Measurements from ENCODE around the gene NMT2. TPM values are rescaled to one million over a fixed set of nuclear protein-coding genes. Genes with fewer than 3 reads are reported as not detected.
A peak's percentile ranks its signal among the peaks of the same experiment; 100 is the strongest.

NMT2 gene
- total RNA-seq, 2 donors from 2014 or later = 3.4 to 8.6 TPM

GRCh38 chr10:15118615-15119014 is 49.9 kb downstream of the NMT2 start:
- Mint-ChIP-seq H3K4me3 (no peak overlapping the region), H3K27ac (no peak overlapping the region), H3K36me3 (peaks cover 5% of the 10 kb centered on the region), H3K4me1 (ENCODE audit: low read depth in 2 of 2) (peaks cover 2 to 3% of the 10 kb centered on the region in 2 donors), H3K9me3 (no peaks in the 10 kb centered on the region), H3K27me3 (no peaks in the 10 kb centered on the region)
- peak in 1 of 2 donors; percentile 36 for ATAC-seq
- DNase-seq (ENCODE audit: low spot score) = no peak

GRCh38 chr10:15116225-15116624 is 52.3 kb downstream of the NMT2 start:
- no peak for DNase-seq (ENCODE audit: low spot score)
- H3K27ac Mint-ChIP-seq = no peak overlapping the region
- ATAC-seq = no peak

GRCh38 chr10:15113766-15114165 is 54.7 kb downstream of the NMT2 start:
- no peak overlapping the region for H3K27ac Mint-ChIP-seq
- peaks cover 8% of the 10 kb centered on the region for H3K36me3 Mint-ChIP-seq
- peaks cover 0 to 2% of the 10 kb centered on the region in 2 donors for H3K4me1 Mint-ChIP-seq (ENCODE audit: low read depth in 2 of 2)
- H3K9me3 Mint-ChIP-seq = no peaks in the 10 kb centered on the region
- DNase-seq (ENCODE audit: low spot score) = no peak
- H3K27me3 Mint-ChIP-seq = no peaks in the 10 kb centered on the region
- no peak for ATAC-seq
- H3K4me3 Mint-ChIP-seq = no peak overlapping the region

More at GRCh38 chr10:15116225-15116624, 52.3 kb downstream of the NMT2 start:
- Mint-ChIP-seq H3K9me3 (no peaks in the 10 kb centered on the region), H3K4me3 (no peak overlapping the region), H3K4me1 (ENCODE audit: low read depth in 2 of 2) (peaks cover 0 to 3% of the 10 kb centered on the region in 2 donors), H3K27me3 (no peaks in the 10 kb centered on the region), H3K36me3 (peaks cover 8% of the 10 kb centered on the region)

GRCh38 chr10:15112657-15113056 is 55.8 kb downstream of the NMT2 start:
- ATAC-seq (no peak), DNase-seq (ENCODE audit: low spot score) (no peak)
- Mint-ChIP-seq H3K4me3 (no peak overlapping the region), H3K27me3 (no peaks in the 10 kb centered on the region), H3K36me3 (peaks cover 8% of the 10 kb centered on the region), H3K27ac (no peak overlapping the region), H3K4me1 (ENCODE audit: low read depth in 2 of 2) (no peaks in the 10 kb centered on the region), H3K9me3 (no peaks in the 10 kb centered on the region)

- Mint-ChIP-seq H3K27me3 (no peaks in the 10 kb centered on the region), H3K36me3 (peaks cover 7% of the 10 kb centered on the region), H3K9me3 (no peaks in the 10 kb centered on the region), H3K4me1 (ENCODE audit: low read depth in 2 of 2) (peaks cover 0 to 4% of the 10 kb centered on the region in 2 donors), H3K27ac (no peak overlapping the region), H3K4me3 (no peak overlapping the region)
- peak; percentile 74 for DNase-seq (ENCODE audit: low spot score)
- ATAC-seq = peak; percentile 83 to 87
Measured at GRCh38 chr10:15106352-15107013, 62.0 kb downstream of the NMT2 start.

DNA sequence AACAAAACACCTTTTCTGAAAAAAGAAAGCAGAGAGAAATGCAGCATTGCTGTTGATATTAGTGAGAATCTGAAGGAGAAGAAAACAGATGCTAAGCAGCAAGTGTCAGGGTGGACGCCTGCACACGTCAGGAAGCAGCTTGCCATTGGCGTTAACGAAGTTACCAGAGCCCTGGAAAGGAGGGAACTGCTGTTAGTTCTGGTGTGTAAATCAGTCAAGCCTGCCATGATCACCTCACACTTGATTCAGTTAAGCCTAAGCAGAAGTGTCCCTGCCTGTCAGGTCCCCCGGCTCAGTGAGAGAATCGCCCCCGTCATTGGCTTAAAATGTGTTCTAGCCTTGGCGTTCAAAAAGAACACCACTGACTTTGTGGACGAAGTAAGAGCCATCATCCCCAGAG is 65.0 kb downstream of the NMT2 start:
- H3K36me3 Mint-ChIP-seq = peaks cover 7% of the 10 kb centered on the region

GRCh38 chr10:15099886-15100285 is 68.6 kb downstream of the NMT2 start:
- DNase-seq (ENCODE audit: low spot score) = no peak
- Mint-ChIP-seq H3K27me3 (no peaks in the 10 kb centered on the region), H3K4me3 (peak overlapping the region; percentile 53), H3K9me3 (no peaks in the 10 kb centered on the region), H3K4me1 (ENCODE audit: low read depth in 2 of 2) (peaks cover 24 to 33% of the 10 kb centered on the region in 2 donors), H3K27ac (peak overlapping the region in 1 of 2 donors; percentile 11), H3K36me3 (peaks cover 13% of the 10 kb centered on the region)
- ATAC-seq = no peak

More for the DNA sequence above, 65.0 kb downstream of the NMT2 start:
- H3K27ac Mint-ChIP-seq = no peak overlapping the region
- H3K9me3 Mint-ChIP-seq = no peaks in the 10 kb centered on the region
- H3K4me3 Mint-ChIP-seq = no peak overlapping the region
- DNase-seq (ENCODE audit: low spot score) (no peak), ATAC-seq (no peak)
- no peaks in the 10 kb centered on the region for H3K27me3 Mint-ChIP-seq
- H3K4me1 Mint-ChIP-seq (ENCODE audit: low read depth in 2 of 2) = peaks cover 15 to 17% of the 10 kb centered on the region in 2 donors

GRCh38 chr10:15097011-15097812 is 71.3 kb downstream of the NMT2 start, which contains the start of gene RPP38:
Gene RPP38, plus strand, starts transcription at chr10:15097355. Its CDS starts 5,960 bp downstream, at chr10:15103315.
- Mint-ChIP-seq H3K4me3 (peak within 1 kb of the TSS; percentile 94), H3K4me1 (ENCODE audit: low read depth in 2 of 2) (peaks cover 24 to 33% of the 10 kb centered on the region in 2 donors), H3K36me3 (peaks cover 6% of the 10 kb centered on the region), H3K27ac (peak within 1 kb of the TSS; percentile 92 to 99), H3K27me3 (peaks cover 0 to 2% of the 10 kb centered on the region in 2 donors), H3K9me3 (no peaks in the 10 kb centered on the region)
- DNase-seq (ENCODE audit: low spot score) = peak; percentile 98
- ATAC-seq = peak; percentile 95 to 96

- H3K27me3 Mint-ChIP-seq = peaks cover 0 to 8% of the 10 kb centered on the region in 2 donors
- H3K4me3 Mint-ChIP-seq = peak overlapping the region; percentile 94
- DNase-seq (ENCODE audit: low spot score) (no peak), ATAC-seq (no peak)
- H3K4me1 Mint-ChIP-seq (ENCODE audit: low read depth in 2 of 2) = peaks cover 24 to 33% of the 10 kb centered on the region in 2 donors
- H3K9me3 Mint-ChIP-seq = no peaks in the 10 kb centered on the region
- H3K27ac Mint-ChIP-seq = peak overlapping the region; percentile 92 to 99
- peaks cover 6% of the 10 kb centered on the region for H3K36me3 Mint-ChIP-seq
Measured at GRCh38 chr10:15096661-15097010, 71.9 kb downstream of the NMT2 start.

DNA sequence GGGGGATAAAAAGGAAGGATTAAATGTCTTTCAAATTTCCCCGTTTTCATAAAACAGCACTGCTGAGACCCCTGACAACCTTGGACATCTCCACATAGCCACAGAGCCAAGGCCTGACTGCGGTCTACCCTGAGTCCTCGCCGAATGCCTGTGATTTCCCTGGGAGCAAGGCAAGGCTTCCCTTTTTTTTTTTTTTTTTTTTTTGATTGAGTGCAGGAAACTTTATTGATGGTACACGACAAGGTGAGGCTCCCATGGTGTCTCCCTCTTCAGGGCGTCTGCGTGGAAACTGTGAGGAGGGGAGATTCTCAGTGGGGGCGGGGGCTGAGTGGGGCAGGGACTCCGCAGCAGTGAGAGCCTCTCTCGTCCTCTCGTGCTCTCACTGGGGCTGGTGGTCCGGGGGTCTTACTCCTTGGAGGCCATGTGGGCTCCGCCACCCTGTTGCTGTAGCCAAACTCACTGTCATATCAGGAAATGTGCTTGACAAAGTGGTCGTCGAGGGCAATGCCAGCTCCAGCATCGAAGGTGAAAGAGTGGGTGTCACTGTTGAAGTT is 75.6 kb downstream of the NMT2 start:
- peaks cover 0 to 14% of the 10 kb centered on the region in 2 donors for H3K27me3 Mint-ChIP-seq
- DNase-seq (ENCODE audit: low spot score) (no peak), ATAC-seq (no peak)
- H3K9me3 Mint-ChIP-seq = no peaks in the 10 kb centered on the region
- no peak overlapping the region for H3K4me3 Mint-ChIP-seq
- peaks cover 13% of the 10 kb centered on the region in 2 donors for H3K4me1 Mint-ChIP-seq (ENCODE audit: low read depth in 2 of 2)
- peaks cover 4% of the 10 kb centered on the region for H3K36me3 Mint-ChIP-seq
- no peak overlapping the region for H3K27ac Mint-ChIP-seq

DNA sequence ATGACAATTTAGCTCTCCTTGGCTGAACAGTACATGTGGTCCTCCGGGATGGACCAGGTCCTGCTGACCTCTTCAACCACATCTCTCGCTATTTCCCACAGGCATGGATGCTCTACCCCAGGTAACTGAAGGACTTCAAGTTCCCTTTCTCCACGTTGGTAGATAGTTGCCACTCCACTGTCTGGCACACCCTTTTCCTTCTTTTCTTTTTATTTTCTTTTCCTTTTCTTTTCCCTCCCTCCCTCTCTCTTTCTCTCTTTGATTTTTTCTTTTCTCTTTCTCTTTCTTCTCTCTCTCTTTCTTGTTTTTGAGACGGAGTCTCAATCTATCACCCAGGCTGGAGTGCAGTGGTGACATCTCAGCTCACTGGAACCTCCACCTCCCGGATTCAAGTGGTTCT is 77.1 kb downstream of the NMT2 start:
- H3K27me3 Mint-ChIP-seq = peaks cover 0 to 14% of the 10 kb centered on the region in 2 donors
- H3K36me3 Mint-ChIP-seq = no peaks in the 10 kb centered on the region
- H3K4me3 Mint-ChIP-seq = no peak overlapping the region
- ATAC-seq (no peak), DNase-seq (ENCODE audit: low spot score) (no peak)
- peak overlapping the region in 1 of 2 donors; percentile 22 for H3K27ac Mint-ChIP-seq
- H3K4me1 Mint-ChIP-seq (ENCODE audit: low read depth in 2 of 2) = peaks cover 3 to 5% of the 10 kb centered on the region in 2 donors
- H3K9me3 Mint-ChIP-seq = no peaks in the 10 kb centered on the region

DNA sequence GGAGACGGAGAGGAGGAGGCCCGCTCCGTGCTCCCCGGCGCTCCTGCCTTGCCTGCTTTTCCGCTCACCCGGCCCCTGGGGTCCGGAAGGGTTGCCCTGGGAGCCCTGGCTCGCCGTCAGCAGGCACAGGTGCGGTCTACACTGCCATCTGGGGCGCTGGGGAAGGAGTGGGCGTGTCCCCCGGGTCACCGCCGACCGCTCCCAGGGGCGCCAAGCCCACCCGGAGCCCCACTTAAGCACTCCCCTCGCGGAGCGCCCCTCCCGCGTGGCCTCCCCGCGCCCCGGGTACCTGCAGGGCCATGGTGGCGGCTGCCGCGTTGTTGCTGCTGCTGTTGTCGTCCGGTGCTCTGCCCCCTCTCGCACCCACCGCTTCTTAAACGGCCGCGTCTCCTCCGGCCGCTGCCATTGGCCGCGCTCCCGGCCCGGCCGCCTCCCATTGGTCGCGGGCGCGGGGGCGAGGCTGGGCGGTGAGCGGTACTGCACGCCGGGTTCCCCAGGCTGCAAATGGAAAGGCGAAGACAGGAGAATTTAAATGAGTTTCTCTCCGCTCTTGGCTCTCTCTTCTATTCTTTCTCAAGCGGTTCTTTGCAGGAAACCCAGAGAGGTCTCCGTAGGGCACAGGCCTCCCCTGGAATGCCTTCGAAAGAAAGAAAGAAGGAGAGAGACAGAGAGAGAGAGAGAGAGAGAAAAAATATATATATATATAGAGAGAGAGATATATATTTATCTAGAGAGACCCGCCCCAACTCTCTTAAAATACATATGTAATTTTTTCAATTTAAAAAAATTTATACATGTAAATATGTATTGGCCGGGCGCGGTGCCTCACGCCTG is 79.8 kb downstream of the NMT2 start, which contains the start of gene ACBD7:
Gene ACBD7 (minus strand): TSS at position 349 of the 834 bp plus-strand sequence. CDS start 48 bp downstream, at position 301.
- no peaks in the 10 kb centered on the region for H3K36me3 Mint-ChIP-seq
- ATAC-seq = peak; percentile 100
- peak; percentile 88 for DNase-seq (ENCODE audit: low spot score)
- peak within 1 kb of the TSS; percentile 69 for H3K4me3 Mint-ChIP-seq
- H3K27me3 Mint-ChIP-seq = peaks cover 0 to 14% of the 10 kb centered on the region in 2 donors
- H3K27ac Mint-ChIP-seq = no peak within 1 kb of the TSS
- peaks cover 0 to 2% of the 10 kb centered on the region in 2 donors for H3K4me1 Mint-ChIP-seq (ENCODE audit: low read depth in 2 of 2)
- no peaks in the 10 kb centered on the region for H3K9me3 Mint-ChIP-seq

DNA sequence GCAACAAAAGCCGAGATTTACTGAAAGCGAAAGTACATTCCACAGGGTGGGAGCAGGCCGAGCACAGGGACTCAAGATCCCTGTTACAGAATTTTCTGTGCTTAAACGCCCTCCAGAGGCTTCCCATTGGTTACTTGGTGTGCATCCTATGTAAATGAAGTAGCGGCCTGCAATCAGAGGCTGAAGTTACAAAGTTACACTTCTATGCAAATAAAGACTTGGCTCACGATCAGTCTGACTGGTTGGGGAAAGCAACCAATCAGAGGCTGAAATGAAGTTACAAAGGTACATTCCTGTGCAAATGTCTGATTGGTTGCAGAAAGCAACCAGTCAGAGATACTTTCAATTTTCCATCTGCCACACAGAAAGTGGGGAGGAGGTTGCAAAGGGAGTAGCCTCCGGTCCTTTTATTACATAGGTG is 84.0 kb downstream of the NMT2 start:
- no peak overlapping the region for H3K4me3 Mint-ChIP-seq
- no peak for ATAC-seq
- peaks cover 0 to 2% of the 10 kb centered on the region in 2 donors for H3K4me1 Mint-ChIP-seq (ENCODE audit: low read depth in 2 of 2)
- H3K27ac Mint-ChIP-seq = no peak overlapping the region
- no peaks in the 10 kb centered on the region for H3K36me3 Mint-ChIP-seq
- H3K27me3 Mint-ChIP-seq = no peaks in the 10 kb centered on the region
- H3K9me3 Mint-ChIP-seq = no peaks in the 10 kb centered on the region
- no peak for DNase-seq (ENCODE audit: low spot score)
